Ramos (cell line): ENCODE results near the gene ATF6B.
"Not testable (repeated sequence)": the region's sequence is repeated elsewhere in the genome, so short reads cannot be mapped to it uniquely, and the experiment has no call there.

Experiments
- in situ Hi-C: fragments of 300-500 bp; cut with MboI; formaldehyde crosslinking; loops from one replicate; pipeline ENCODE4 v1.14.3; 2022; ENCODE audit warnings: low sequenced_read_pairs; ENCODE audit not compliant: unreplicated experiment

Gene ATF6B

GRCh38 chr6:32109765-32110160 is 18.3 kb downstream of the ATF6B start:
- in situ Hi-C loops = no loop called here

- in situ Hi-C loops = no loop called here
Observed at GRCh38 chr6:32109114-32109764, 18.8 kb downstream of the ATF6B start, which contains the start of gene TNXB. TSS of gene TNXB (minus strand) at chr6:32109338. CDS start at chr6:32098198, 11,140 bp downstream.

- in situ Hi-C loops = no loop called here
Observed at GRCh38 chr6:32108727-32109113, 19.3 kb downstream of the ATF6B start.

- in situ Hi-C loops = no loop called here
Observed at GRCh38 chr6:32108094-32108627, 19.9 kb downstream of the ATF6B start.

GRCh38 chr6:32107406-32107805 is 20.6 kb downstream of the ATF6B start:
- in situ Hi-C loops = no loop called here

GRCh38 chr6:32105433-32105832 is 22.6 kb downstream of the ATF6B start:
- in situ Hi-C loops = no loop called here

GRCh38 chr6:32102255-32102654 is 25.8 kb downstream of the ATF6B start:
- in situ Hi-C loops = no loop called here

GRCh38 chr6:32100251-32100650 is 27.8 kb downstream of the ATF6B start:
- in situ Hi-C loops = not testable (repeated sequence)

- in situ Hi-C loops = no loop called here
Observed at GRCh38 chr6:32097364-32097763, 30.7 kb downstream of the ATF6B start.

- in situ Hi-C loops = no loop called here
Observed at GRCh38 chr6:32096394-32097258, 31.4 kb downstream of the ATF6B start.

- in situ Hi-C loops = no loop called here
Observed at GRCh38 chr6:32096087-32096393, 32.0 kb downstream of the ATF6B start.

- in situ Hi-C loops = no loop called here
Observed at GRCh38 chr6:32095338-32096086, 32.5 kb downstream of the ATF6B start.

GRCh38 chr6:32092760-32093497 is 35.1 kb downstream of the ATF6B start:
- in situ Hi-C loops = no loop called here

GRCh38 chr6:32089082-32089828 is 38.8 kb downstream of the ATF6B start:
- in situ Hi-C loops = no loop called here

- in situ Hi-C loops = no loop called here
Observed at GRCh38 chr6:32088487-32089049, 39.5 kb downstream of the ATF6B start.

- in situ Hi-C loops = no loop called here
Observed at GRCh38 chr6:32087574-32088486, 40.2 kb downstream of the ATF6B start.

- in situ Hi-C loops = no loop called here
Observed at GRCh38 chr6:32086661-32087573, 41.1 kb downstream of the ATF6B start.
